ENCODE data around the gene ZNF438.

- TF ChIP-seq CTCF (conservative IDR thresholded peaks at IDR 0.05 in 1 of 2, IDR thresholded peaks at IDR 0.05 in 1 of 2; ENCODE audit: extremely low read depth in 1 of 2, insufficient read depth in 1 of 2, low read depth in 1 of 2, low read length in 2 of 2) (no peak), EZH2 (IDR thresholded peaks at IDR 0.05; ENCODE audit: borderline replicate concordance, low read length) (no peak)
These were observed 91.9 kb downstream of the ZNF438 start for GRCh38 chr10:30939643-30940251.
